HepG2 (cell line): ENCODE results near the gene PDE4D. TPM values are rescaled to one million over a fixed set of nuclear protein-coding genes. Genes with fewer than 3 reads are reported as not detected.

ENCODE experiments used
- ATAC-seq: fragments of 200-7000 bp; cut with Tn5 transposase; 3 replicates; pipeline ENCODE4 v1.9.1; 2020; ENCODE audit warnings: mild to moderate bottlenecking, moderate library complexity
- BruUV-seq: library from RNA; stranded (reverse); fragments of 400-500 nt; replicated peaks from 2 replicates; lab custom pipeline; 2021; lab: Mats Ljungman, UMichigan
- CTCF ChIA-PET: fragments of 300-600 bp; formaldehyde crosslinking; extraction: SDS; loops from one replicate; lab custom pipeline; 2021; ENCODE audit warnings: low total read pairs, inconsistent platforms, low intra/inter-chr PET ratio; lab: Yijun Ruan, JAX
- POLR2A ChIA-PET: fragments of 350-600 bp; sonication (Branson Sonifier 250); formaldehyde crosslinking; loops from one replicate; lab custom pipeline; 2020; ENCODE audit warnings: antibody characterized with exemption, inconsistent platforms; lab: Yijun Ruan, JAX
- DNase-seq: peaks from one replicate; pipeline ENCODE4 v3.0.0-alpha.2; 2015; ENCODE audit warnings: low spot score
- FAIRE-seq: peaks from 3 replicates; lab custom pipeline; 2011; peaks lifted over from hg19 to GRCh38; lab: Jason Lieb, UNC
- H2AFZ ChIP-seq: one replicate; pipeline ENCODE4 v1.6.1; 2011; ENCODE audit warnings: low read length, inconsistent platforms
- H3K27ac ChIP-seq: fragments of 300-600 bp; 3 replicates; pipeline ENCODE4 v1.8.0; 2011; ENCODE audit warnings: mixed run types, mild to moderate bottlenecking, mixed read lengths, low read length, inconsistent platforms; ENCODE audit not compliant: insufficient read depth; ENCODE audit errors: extremely low read length
- H3K27me3 ChIP-seq, 2 experiments: fragments of 200-600 bp in 1 of 2; 2 replicates in 1 of 2; 3 replicates in 1 of 2; pipeline versions ENCODE4 v1.6.0 to v1.8.0; 2011; ENCODE audit warnings: low read length in 2 of 2, mild to moderate bottlenecking in 2 of 2, moderate library complexity in 2 of 2, inconsistent platforms in 1 of 2; ENCODE audit not compliant: insufficient read depth in 2 of 2, control insufficient read depth in 1 of 2
- H3K36me3 ChIP-seq, 2 experiments: fragments of 200-600 bp in 1 of 2; replicated peaks in 1 of 2; 2 replicates in 1 of 2; 3 replicates in 1 of 2; pipeline versions ENCODE4 v1.5.1 to v1.8.0; 2011; ENCODE audit warnings: low read length in 2 of 2, inconsistent platforms in 1 of 2; ENCODE audit not compliant: insufficient read depth in 2 of 2, control insufficient read depth in 1 of 2
- H3K4me1 ChIP-seq: 2 replicates; pipeline ENCODE4 v1.5.1; 2012; ENCODE audit warnings: low read length, inconsistent platforms; ENCODE audit not compliant: insufficient read depth
- H3K4me2 ChIP-seq: 2 replicates; pipeline ENCODE4 v1.6.0; 2011; ENCODE audit warnings: low read depth, low read length, inconsistent platforms
- H3K4me3 ChIP-seq, 3 experiments: fragments of 200-600 bp in 1 of 3; sonication (generic), shearing (Covaris generic) in 1 of 3; replicated peaks in 1 of 3; 2 replicates each; pipeline ENCODE4 v1.5.1; 2011 to 2016; ENCODE audit warnings: low read length in 3 of 3, inconsistent platforms in 2 of 3, low read depth in 2 of 3, mild to moderate bottlenecking in 2 of 3, control low read depth in 1 of 3, mixed read lengths in 1 of 3; ENCODE audit not compliant: insufficient read depth in 1 of 3
- H3K79me2 ChIP-seq: one replicate; pipeline ENCODE4 v1.6.1; 2011; ENCODE audit warnings: low read length, inconsistent platforms; ENCODE audit not compliant: insufficient read depth
- H3K9ac ChIP-seq: 2 replicates; pipeline ENCODE4 v1.6.0; 2011; ENCODE audit warnings: mild to moderate bottlenecking, low read depth, low read length, inconsistent platforms; ENCODE audit not compliant: insufficient read depth
- H3K9me3 ChIP-seq: 2 replicates; pipeline ENCODE4 v1.5.1; 2012; ENCODE audit warnings: mild to moderate bottlenecking, low read length
- H4K20me1 ChIP-seq: 2 replicates; pipeline ENCODE4 v1.6.0; 2011; ENCODE audit warnings: inconsistent platforms, mild to moderate bottlenecking, low read length, moderate library complexity; ENCODE audit not compliant: insufficient read depth
- GTF2F1 ChIP-seq: fragments of 150-350 bp; IDR thresholded peaks from 2 replicates; pipeline ENCODE4 v1.6.1; 2014; ENCODE audit warnings: low read length
- JUNB ChIP-seq: sonication (generic); formaldehyde crosslinking; IDR thresholded peaks from 2 replicates; pipeline ENCODE4 v1.8.0; 2022; ENCODE audit warnings: missing genetic modification reagents, mild to moderate bottlenecking, borderline replicate concordance
- NFRKB ChIP-seq: fragments of 450-650 bp; IDR thresholded peaks from 2 replicates; pipeline ENCODE4 v1.6.1; 2017
- SATB2 ChIP-seq: sonication (generic); formaldehyde crosslinking; IDR thresholded peaks from 2 replicates; pipeline ENCODE4 v1.5.0; 2020; ENCODE audit warnings: missing genetic modification reagents
- WGBS: methylation state at CpG from one replicate; pipeline ENCODE4 v1.1.6; 2017; ENCODE audit warnings: low lambda C conversion rate; 5-methylcytosine and 5-hydroxymethylcytosine counted together
- in situ Hi-C: cut with HindIII; loops from 2 replicates; pipeline ENCODE4 v1.10.0; 2017; ENCODE audit warnings: low pct_unique_long_range_greater_than_20kb; ENCODE audit not compliant: extremely low pct_ligation_motif_present
- intact Hi-C: fragments of 100-400 bp; cut with micrococcal nuclease; formaldehyde crosslinking; loops from one replicate; pipeline ENCODE4 v1.10.0; 2022; ENCODE audit not compliant: unreplicated experiment
- polyA plus RNA-seq, 8 experiments: library from polyadenylated mRNA; depleted of rRNA in 3 of 8; stranded (reverse) in 7 of 8; unstranded in 1 of 8; fragments of >200 nt; fragmentation: Illumina TruSeq in 4 of 8; extraction: Trizol in 4 of 8; gene quantifications; 2 replicates each; pipeline versions ENCODE4 v1.2.1 to v1.2.3, GENCODE V29; 2011 to 2016; ENCODE audit warnings: low read depth in 4 of 8, missing spikeins in 1 of 8, mixed read lengths in 1 of 8; ENCODE audit not compliant: insufficient read depth in 1 of 8
- total RNA-seq, 5 experiments: library from RNA; depleted of rRNA; stranded (reverse); fragments of >200 nt; fragmentation: Illumina TruSeq; extraction: Trizol; gene quantifications; 2 replicates each; pipeline ENCODE4 v1.2.3, GENCODE V29; 2016; ENCODE audit warnings: low read depth in 1 of 5
- TF ChIP-seq, protein P1 (sequence below): sonication (generic); formaldehyde crosslinking; IDR thresholded peaks from one replicate; pipeline ENCODE4 v1.5.1; 2020; ENCODE audit warnings: mild to moderate bottlenecking, missing genetic modification reagents; ENCODE audit errors: not compliant biosample characterization
- TF ChIP-seq, protein P2 (sequence below): sonication (generic); formaldehyde crosslinking; IDR thresholded peaks from 2 replicates; pipeline ENCODE4 v1.5.0; 2020; ENCODE audit warnings: missing genetic modification reagents

PDE4D gene
- total and polyA plus RNA-seq, 2 of the 13 experiments (the other 11 are each of a cell fraction or from before 2014, with no cell fraction given) = 7.0 to 12.2 TPM

DNA sequence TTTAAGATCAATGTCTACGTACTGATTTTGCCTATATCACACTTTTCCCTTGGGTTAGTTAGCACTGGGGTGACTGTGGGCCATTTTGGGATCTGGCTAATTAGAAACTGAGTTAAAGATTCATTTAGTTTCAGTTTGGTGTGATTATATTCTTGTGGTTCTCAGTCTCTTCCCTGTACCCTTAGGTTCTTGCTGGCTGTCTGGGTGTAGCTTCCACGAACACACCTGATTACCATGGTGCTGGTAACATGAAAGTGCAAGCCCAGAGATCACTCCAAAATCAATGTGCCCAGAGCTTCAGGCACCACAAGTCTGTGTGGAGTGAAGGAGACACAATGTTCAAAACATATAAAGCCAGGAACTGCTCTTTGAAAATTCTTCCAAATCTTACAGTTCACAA, 248.1 kb downstream of the PDE4D start:
- Histone ChIP-seq H3K4me3 (no peak overlapping the region), H2AFZ (no peak overlapping the region), H3K9ac (no peak overlapping the region), H3K4me1 (no peaks in the 10 kb centered on the region), H4K20me1 (no peaks in the 10 kb centered on the region), H3K4me2 (no peak overlapping the region), H3K27me3 (no peaks in the 10 kb centered on the region), H3K79me2 (no peaks in the 10 kb centered on the region), H3K9me3 (no peaks in the 10 kb centered on the region), H3K36me3 (no peaks in the 10 kb centered on the region), H3K27ac (no peak overlapping the region)
- intact Hi-C loops = no loop called here
- POLR2A ChIA-PET = no interaction called here
- FAIRE-seq (no peak), DNase-seq (no peak), ATAC-seq (no peak)
- in situ Hi-C loops = no loop called here
- CTCF ChIA-PET = no interaction called here
- BruUV-seq = no TSS peak
- no peak for TF ChIP-seq SATB2 (CRISPR knock-in tag)
- TF ChIP-seq, protein P1, sequence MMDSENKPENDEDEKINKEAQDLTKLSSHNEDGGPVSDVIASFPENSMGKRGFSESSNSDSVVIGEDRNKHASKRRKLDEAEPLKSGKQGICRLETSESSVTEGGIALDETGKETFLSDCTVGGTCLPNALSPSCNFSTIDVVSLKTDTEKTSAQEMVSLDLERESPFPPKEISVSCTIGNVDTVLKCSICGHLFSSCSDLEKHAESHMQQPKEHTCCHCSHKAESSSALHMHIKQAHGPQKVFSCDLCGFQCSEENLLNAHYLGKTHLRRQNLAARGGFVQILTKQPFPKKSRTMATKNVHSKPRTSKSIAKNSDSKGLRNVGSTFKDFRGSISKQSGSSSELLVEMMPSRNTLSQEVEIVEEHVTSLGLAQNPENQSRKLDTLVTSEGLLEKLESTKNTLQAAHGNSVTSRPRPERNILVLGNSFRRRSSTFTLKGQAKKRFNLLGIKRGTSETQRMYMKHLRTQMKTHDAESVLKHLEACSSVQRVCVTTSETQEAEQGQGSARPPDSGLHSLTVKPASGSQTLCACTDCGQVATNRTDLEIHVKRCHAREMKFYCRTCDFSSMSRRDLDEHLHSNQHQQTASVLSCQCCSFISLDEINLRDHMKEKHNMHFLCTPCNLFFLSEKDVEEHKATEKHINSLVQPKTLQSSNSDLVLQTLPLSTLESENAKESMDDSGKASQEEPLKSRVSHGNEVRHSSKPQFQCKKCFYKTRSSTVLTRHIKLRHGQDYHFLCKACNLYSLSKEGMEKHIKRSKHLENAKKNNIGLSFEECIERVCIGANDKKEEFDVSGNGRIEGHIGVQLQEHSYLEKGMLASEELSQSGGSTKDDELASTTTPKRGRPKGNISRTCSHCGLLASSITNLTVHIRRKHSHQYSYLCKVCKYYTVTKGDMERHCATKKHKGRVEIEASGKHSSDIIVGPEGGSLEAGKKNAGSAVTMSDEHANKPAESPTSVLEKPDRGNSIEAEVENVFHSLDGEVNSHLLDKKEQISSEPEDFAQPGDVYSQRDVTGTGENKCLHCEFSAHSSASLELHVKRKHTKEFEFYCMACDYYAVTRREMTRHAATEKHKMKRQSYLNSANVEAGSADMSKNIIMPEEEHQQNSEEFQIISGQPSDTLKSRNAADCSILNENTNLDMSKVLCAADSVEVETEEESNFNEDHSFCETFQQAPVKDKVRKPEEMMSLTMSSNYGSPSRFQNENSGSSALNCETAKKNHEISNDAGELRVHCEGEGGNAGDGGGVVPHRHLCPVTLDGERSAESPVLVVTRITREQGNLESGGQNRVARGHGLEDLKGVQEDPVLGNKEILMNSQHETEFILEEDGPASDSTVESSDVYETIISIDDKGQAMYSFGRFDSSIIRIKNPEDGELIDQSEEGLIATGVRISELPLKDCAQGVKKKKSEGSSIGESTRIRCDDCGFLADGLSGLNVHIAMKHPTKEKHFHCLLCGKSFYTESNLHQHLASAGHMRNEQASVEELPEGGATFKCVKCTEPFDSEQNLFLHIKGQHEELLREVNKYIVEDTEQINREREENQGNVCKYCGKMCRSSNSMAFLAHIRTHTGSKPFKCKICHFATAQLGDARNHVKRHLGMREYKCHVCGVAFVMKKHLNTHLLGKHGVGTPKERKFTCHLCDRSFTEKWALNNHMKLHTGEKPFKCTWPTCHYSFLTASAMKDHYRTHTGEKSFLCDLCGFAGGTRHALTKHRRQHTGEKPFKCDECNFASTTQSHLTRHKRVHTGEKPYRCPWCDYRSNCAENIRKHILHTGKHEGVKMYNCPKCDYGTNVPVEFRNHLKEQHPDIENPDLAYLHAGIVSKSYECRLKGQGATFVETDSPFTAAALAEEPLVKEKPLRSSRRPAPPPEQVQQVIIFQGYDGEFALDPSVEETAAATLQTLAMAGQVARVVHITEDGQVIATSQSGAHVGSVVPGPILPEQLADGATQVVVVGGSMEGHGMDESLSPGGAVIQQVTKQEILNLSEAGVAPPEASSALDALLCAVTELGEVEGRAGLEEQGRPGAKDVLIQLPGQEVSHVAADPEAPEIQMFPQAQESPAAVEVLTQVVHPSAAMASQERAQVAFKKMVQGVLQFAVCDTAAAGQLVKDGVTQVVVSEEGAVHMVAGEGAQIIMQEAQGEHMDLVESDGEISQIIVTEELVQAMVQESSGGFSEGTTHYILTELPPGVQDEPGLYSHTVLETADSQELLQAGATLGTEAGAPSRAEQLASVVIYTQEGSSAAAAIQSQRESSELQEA (CRISPR knock-in tag) = no peak
- TF ChIP-seq JUNB (CRISPR knock-in tag) = no peak
- TF ChIP-seq, protein P2, sequence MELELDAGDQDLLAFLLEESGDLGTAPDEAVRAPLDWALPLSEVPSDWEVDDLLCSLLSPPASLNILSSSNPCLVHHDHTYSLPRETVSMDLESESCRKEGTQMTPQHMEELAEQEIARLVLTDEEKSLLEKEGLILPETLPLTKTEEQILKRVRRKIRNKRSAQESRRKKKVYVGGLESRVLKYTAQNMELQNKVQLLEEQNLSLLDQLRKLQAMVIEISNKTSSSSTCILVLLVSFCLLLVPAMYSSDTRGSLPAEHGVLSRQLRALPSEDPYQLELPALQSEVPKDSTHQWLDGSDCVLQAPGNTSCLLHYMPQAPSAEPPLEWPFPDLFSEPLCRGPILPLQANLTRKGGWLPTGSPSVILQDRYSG (CRISPR knock-in tag) = no peak
- TF ChIP-seq GTF2F1 = no peak
- TF ChIP-seq NFRKB = no peak
- WGBS = 100% methylated on average over 2 of the region's 2 CpGs
